Osteoblast (primary cell): ENCODE results near the gene MAEL. TPM values are rescaled to one million over a fixed set of nuclear protein-coding genes. Genes with fewer than 3 reads are reported as not detected.

ENCODE experiments used
- DNase-seq: peaks from one replicate; pipeline ENCODE4 v3.0.0; 2011; ENCODE audit warnings: low spot score, mixed read lengths; ENCODE audit not compliant: insufficient read length; ENCODE audit errors: missing footprints
- H2AFZ ChIP-seq: 2 replicates; pipeline ENCODE4 v1.6.0; 2011; ENCODE audit warnings: mild to moderate bottlenecking, low read length
- H3K27ac ChIP-seq: 2 replicates; pipeline ENCODE4 v1.5.1; 2011; ENCODE audit warnings: mild to moderate bottlenecking, low read depth, low read length, moderate library complexity
- H3K27me3 ChIP-seq: 2 replicates; pipeline ENCODE4 v1.6.0; 2012; ENCODE audit warnings: mild to moderate bottlenecking, control low read depth, inconsistent platforms, low read length, moderate library complexity; ENCODE audit not compliant: insufficient read depth
- H3K36me3 ChIP-seq: 2 replicates; pipeline ENCODE4 v1.5.1; 2011; ENCODE audit warnings: mild to moderate bottlenecking, low read length, control low read depth, moderate library complexity; ENCODE audit not compliant: insufficient read depth
- H3K4me1 ChIP-seq: 2 replicates; pipeline ENCODE4 v1.5.1; 2011; ENCODE audit warnings: mild to moderate bottlenecking, low read length, control low read depth, moderate library complexity; ENCODE audit not compliant: insufficient read depth
- H3K4me2 ChIP-seq: 2 replicates; pipeline ENCODE4 v1.6.0; 2011; ENCODE audit warnings: mild to moderate bottlenecking, low read length; ENCODE audit not compliant: insufficient read depth
- H3K4me3 ChIP-seq: fragments of 200-600 bp; sonication (generic); 3 replicates; pipeline ENCODE4 v1.5.1; 2012; ENCODE audit warnings: mild to moderate bottlenecking, low read length, inconsistent platforms; ENCODE audit not compliant: insufficient read depth
- H3K79me2 ChIP-seq: 2 replicates; pipeline ENCODE4 v1.6.0; 2012; ENCODE audit warnings: mild to moderate bottlenecking, low read length, control low read depth, inconsistent platforms; ENCODE audit not compliant: insufficient read depth
- H3K9me3 ChIP-seq: 2 replicates; pipeline ENCODE4 v1.5.1; 2011; ENCODE audit warnings: low read depth, low read length, control low read depth
- H4K20me1 ChIP-seq: 2 replicates; pipeline ENCODE4 v1.6.0; 2012; ENCODE audit warnings: mild to moderate bottlenecking, low read length, control low read depth; ENCODE audit not compliant: insufficient read depth
- total RNA-seq: library from RNA; depleted of rRNA; stranded (reverse); fragments of >200 nt; gene quantifications from 2 replicates; pipeline ENCODE4 v1.2.3, GENCODE V29; 2012
- TF ChIP-seq, protein P1 (sequence below): IDR thresholded peaks from 2 replicates; pipeline ENCODE4 v1.5.1; 2011; ENCODE audit warnings: mild to moderate bottlenecking, low read depth, low read length, moderate library complexity; ENCODE audit errors: extremely low read depth

MAEL gene
- total RNA-seq: not detected in 2 replicates

DNA sequence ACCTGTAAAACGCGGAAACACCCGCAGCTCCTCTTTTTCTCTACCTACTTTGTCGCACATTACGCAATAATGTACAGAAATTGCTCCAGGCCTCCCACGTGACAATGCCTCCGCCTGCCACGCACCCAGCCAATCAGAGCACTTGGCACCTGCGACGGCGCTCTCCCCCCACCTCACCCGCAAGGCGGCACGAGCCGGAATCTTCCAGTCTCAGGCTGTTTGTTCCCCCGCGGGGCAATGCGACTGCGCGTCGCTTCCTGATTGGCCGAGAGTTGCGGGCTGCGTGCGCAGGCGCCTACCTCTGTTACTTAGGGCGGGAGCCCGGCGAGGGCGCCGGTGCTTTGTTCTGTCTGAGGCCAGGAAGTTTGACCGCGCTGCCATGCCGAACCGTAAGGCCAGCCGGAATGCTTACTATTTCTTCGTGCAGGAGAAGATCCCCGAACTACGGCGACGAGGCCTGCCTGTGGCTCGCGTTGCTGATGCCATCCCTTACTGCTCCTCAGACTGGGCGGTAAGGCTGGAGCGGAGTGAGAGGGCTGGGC is at the start of gene MAEL:
TSS of gene MAEL (plus strand) at position 307 of the 542 bp plus-strand sequence. CDS start at position 380, 73 bp downstream.
- no peak within 1 kb of the TSS for H2AFZ ChIP-seq

DNA sequence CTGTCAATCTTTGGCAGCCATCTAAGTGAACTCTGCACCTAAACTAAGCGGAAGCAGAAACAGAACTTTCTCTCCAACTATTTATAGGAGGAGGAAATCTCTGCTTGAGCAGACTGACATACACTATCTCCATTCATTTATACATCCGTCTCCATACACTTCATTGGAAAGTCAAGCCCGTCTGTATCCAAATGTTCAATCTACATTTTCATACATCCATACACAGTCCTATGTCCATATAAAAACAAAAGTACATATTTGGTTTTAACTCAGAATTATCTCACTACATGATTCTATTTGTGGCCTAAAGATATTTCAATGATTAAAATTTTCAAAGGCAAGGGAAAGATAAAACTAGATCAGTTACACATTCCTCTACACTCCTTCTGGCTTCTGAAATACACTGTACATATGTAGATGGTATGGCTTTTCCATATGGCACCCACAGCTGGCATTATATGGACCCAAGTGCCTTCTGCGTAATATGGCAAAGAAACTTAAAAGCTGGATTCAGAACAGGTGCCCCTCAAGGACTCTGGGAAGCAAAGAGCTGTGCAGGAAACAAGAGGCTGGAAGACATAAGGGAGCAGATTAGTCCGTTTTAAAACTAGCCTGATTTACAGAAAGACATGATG is 49.2 kb upstream of the MAEL start:
- peaks cover 7% of the 10 kb centered on the region for H3K4me1 ChIP-seq
- H3K27me3 ChIP-seq: peaks cover 2% of the 10 kb centered on the region
- H3K4me3 ChIP-seq: no peak overlapping the region
- no peaks in the 10 kb centered on the region for H3K79me2 ChIP-seq
- no peak overlapping the region for H2AFZ ChIP-seq
- H3K4me2 ChIP-seq: no peak overlapping the region
- no peak for DNase-seq
- H3K36me3 ChIP-seq: no peaks in the 10 kb centered on the region
- H3K9me3 ChIP-seq: no peaks in the 10 kb centered on the region
- no peak overlapping the region for H3K27ac ChIP-seq
- no peaks in the 10 kb centered on the region for H4K20me1 ChIP-seq
- TF ChIP-seq, protein P1, sequence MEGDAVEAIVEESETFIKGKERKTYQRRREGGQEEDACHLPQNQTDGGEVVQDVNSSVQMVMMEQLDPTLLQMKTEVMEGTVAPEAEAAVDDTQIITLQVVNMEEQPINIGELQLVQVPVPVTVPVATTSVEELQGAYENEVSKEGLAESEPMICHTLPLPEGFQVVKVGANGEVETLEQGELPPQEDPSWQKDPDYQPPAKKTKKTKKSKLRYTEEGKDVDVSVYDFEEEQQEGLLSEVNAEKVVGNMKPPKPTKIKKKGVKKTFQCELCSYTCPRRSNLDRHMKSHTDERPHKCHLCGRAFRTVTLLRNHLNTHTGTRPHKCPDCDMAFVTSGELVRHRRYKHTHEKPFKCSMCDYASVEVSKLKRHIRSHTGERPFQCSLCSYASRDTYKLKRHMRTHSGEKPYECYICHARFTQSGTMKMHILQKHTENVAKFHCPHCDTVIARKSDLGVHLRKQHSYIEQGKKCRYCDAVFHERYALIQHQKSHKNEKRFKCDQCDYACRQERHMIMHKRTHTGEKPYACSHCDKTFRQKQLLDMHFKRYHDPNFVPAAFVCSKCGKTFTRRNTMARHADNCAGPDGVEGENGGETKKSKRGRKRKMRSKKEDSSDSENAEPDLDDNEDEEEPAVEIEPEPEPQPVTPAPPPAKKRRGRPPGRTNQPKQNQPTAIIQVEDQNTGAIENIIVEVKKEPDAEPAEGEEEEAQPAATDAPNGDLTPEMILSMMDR: no peak

More for the DNA sequence above, at the start of gene MAEL:
- no peaks in the 10 kb centered on the region for H3K27me3 ChIP-seq
- no peak within 1 kb of the TSS for H3K4me2 ChIP-seq
- H3K4me1 ChIP-seq: no peaks in the 10 kb centered on the region
- H3K36me3 ChIP-seq: no peaks in the 10 kb centered on the region
- no peak for DNase-seq
- no peaks in the 10 kb centered on the region for H3K9me3 ChIP-seq
- no peaks in the 10 kb centered on the region for H4K20me1 ChIP-seq
- no peak within 1 kb of the TSS for H3K27ac ChIP-seq
- H3K79me2 ChIP-seq: no peaks in the 10 kb centered on the region
- H3K4me3 ChIP-seq: no peak within 1 kb of the TSS
- TF ChIP-seq, protein P1: no peak

DNA sequence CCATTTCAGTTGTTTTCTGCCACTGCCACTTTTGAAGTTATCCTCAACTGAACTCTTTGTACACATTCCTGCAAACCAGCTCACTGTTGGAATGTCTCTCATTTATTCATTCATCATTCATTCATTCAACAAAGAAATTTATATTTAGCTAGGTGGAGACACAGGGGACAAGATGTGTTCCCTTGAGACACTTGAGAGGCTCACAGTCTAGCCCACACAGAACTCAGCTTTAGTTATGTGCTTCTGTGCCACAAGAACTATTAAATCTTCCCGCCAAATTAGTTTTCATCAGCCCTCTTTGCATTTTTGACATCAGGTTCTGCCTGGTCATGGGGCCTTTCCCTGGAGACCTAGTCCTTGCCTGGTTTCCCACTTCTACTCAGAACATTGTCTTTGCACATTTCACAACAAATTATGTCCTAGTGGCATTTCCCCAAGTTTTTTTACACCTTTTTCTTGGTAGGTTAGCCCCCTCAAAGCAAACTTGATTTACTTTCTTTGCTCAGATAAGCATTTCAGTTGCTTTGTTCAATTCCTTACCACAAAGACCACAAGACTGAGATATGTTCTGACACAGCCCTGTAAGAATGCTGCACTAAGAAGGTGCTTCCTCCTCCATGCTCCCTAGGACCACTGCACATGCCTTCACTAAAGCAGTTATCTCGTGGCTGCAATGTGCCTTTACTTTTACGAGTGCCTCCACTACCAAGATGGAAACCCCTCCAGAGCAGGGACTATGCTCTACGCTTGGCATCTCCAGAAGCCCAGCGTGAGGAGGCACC is 44.7 kb upstream of the MAEL start:
- Histone ChIP-seq H3K4me1 (peaks cover 13% of the 10 kb centered on the region), H3K27me3 (peaks cover 14% of the 10 kb centered on the region), H3K4me3 (no peak overlapping the region), H3K4me2 (peak overlapping the region; percentile 2), H4K20me1 (no peaks in the 10 kb centered on the region), H3K9me3 (no peaks in the 10 kb centered on the region), H3K79me2 (no peaks in the 10 kb centered on the region), H3K36me3 (no peaks in the 10 kb centered on the region), H2AFZ (no peak overlapping the region), H3K27ac (no peak overlapping the region)
- DNase-seq: no peak
- TF ChIP-seq, protein P1: no peak

DNA sequence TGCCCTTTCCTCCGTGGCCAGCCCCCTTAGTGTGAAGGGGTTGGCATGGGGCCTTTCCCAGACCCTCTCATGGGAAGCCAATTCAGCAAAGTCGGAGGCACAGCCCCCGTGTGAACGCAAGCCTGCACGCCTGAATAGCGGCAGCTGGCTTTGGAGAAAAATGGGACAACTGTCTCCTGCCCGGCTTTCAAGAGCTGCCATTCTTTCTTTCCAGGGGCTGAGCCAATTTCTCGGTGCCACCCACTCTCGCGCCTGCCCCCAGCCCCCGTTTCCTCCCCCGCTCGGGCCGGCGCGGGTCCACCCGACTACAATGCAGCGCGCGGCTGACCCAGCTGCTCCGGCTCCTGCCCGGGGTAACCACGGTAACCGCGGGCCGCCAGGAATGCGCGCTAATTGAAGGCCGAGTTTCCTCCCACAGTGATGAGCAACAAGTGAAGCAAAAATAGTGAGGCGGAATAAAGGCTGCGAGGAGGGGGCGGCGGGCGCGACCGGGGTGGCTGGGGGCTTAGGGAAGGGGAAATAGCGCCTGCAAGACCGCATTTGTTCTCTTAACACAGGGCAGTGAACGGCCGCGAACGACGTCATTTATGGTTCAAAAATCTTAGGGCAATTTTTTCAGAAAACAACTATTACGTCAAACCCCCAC is 41.6 kb upstream of the MAEL start:
- Histone ChIP-seq H2AFZ (peak overlapping the region; percentile 67), H3K9me3 (no peaks in the 10 kb centered on the region), H3K27ac (no peak overlapping the region), H3K4me2 (peak overlapping the region; percentile 73), H3K4me3 (peak overlapping the region; percentile 60), H3K79me2 (no peaks in the 10 kb centered on the region), H3K27me3 (peaks cover 18% of the 10 kb centered on the region), H3K36me3 (no peaks in the 10 kb centered on the region), H3K4me1 (peaks cover 13% of the 10 kb centered on the region), H4K20me1 (no peaks in the 10 kb centered on the region)
- peak; percentile 88 for DNase-seq
- TF ChIP-seq, protein P1: no peak
